ENCODE measurements around the gene MEGF6. TPM values are rescaled to one million over a fixed set of nuclear protein-coding genes. Genes with fewer than 3 reads are reported as not detected.

MEGF6 gene
- total and polyA plus RNA-seq, 9 of the 15 experiments (the other 6 are each of a cell fraction or from before 2014, with no cell fraction given), result 0.03 to 1.7 (median 0.24) TPM; not detected in 3

GRCh38 chr1:3547055-3548005, 64.0 kb downstream of the MEGF6 start:
- peak; percentile 27 for ATAC-seq
- ChIA-PET POLR2A (interaction anchor here (0.9 kb wide), 1 partner anchor 10 kb away, joined by 7 read pairs; no protein-coding TSS in a partner anchor), CTCF (ENCODE audit: low intra/inter-chr PET ratio) (no interaction called here)

More at GRCh38 chr1:3547055-3548005, 64.0 kb downstream of the MEGF6 start:
- intact Hi-C loops (cut with micrococcal nuclease) (no loop called here), in situ Hi-C loops (cut with MboI) (no loop called here)
- Histone ChIP-seq H3K4me1 (replicated peaks in 1 of 2; ENCODE audit: control insufficient read depth in 2 of 2, insufficient read depth in 2 of 2, low read length in 2 of 2) (peaks cover 0 to 63% of the 10 kb centered on the region in 2 experiments; a peak in 1 of 5 replicates), H3K79me2 (ENCODE audit: control insufficient read depth, insufficient read depth, low read length) (no peaks in the 10 kb centered on the region), H2AFZ (ENCODE audit: low read depth, low read length) (no peak overlapping the region), H3K9me1 (ENCODE audit: control insufficient read depth, insufficient read depth, low read length) (no peaks in the 10 kb centered on the region), H3K9ac (ENCODE audit: insufficient read depth in 1 of 2, low read depth in 2 of 2, low read length in 2 of 2) (no peak overlapping the region; a peak in 1 of 4 replicates), H3K27ac (ENCODE audit: extremely low read depth, low read depth, low read length) (no peak overlapping the region), H3K27me3 (ENCODE audit: control insufficient read depth in 2 of 2, insufficient read depth in 2 of 2, low read length in 2 of 2) (peaks cover 49 to 87% of the 10 kb centered on the region in 2 experiments; a peak in 4 of 5 replicates), H4K20me1 (replicated peaks; ENCODE audit: control insufficient read depth, insufficient read depth, low read length) (peaks cover 57% of the 10 kb centered on the region), H3K4me3 (no peak overlapping the region), H3K4me2 (ENCODE audit: insufficient read depth, low read length) (no peak overlapping the region), H3K36me3 (ENCODE audit: control insufficient read depth, insufficient read depth, low read length) (no peaks in the 10 kb centered on the region), H3K9me3 (replicated peaks; ENCODE audit: control insufficient read depth, insufficient read depth, low read depth, low read length) (no peaks in the 10 kb centered on the region)
- BruUV-seq (replicated peaks), result no TSS peak
- FAIRE-seq, result no peak
- WGBS (ENCODE audit: insufficient coverage, low coverage, missing lambda C conversion rate), result 4% methylated on average over 35 of the region's 38 CpGs
- TF ChIP-seq, protein P1, sequence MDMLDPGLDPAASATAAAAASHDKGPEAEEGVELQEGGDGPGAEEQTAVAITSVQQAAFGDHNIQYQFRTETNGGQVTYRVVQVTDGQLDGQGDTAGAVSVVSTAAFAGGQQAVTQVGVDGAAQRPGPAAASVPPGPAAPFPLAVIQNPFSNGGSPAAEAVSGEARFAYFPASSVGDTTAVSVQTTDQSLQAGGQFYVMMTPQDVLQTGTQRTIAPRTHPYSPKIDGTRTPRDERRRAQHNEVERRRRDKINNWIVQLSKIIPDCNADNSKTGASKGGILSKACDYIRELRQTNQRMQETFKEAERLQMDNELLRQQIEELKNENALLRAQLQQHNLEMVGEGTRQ (CRISPR knock-in tag; IDR thresholded peaks at IDR 0.05), result peak; percentile 64
- TF ChIP-seq, protein P2, sequence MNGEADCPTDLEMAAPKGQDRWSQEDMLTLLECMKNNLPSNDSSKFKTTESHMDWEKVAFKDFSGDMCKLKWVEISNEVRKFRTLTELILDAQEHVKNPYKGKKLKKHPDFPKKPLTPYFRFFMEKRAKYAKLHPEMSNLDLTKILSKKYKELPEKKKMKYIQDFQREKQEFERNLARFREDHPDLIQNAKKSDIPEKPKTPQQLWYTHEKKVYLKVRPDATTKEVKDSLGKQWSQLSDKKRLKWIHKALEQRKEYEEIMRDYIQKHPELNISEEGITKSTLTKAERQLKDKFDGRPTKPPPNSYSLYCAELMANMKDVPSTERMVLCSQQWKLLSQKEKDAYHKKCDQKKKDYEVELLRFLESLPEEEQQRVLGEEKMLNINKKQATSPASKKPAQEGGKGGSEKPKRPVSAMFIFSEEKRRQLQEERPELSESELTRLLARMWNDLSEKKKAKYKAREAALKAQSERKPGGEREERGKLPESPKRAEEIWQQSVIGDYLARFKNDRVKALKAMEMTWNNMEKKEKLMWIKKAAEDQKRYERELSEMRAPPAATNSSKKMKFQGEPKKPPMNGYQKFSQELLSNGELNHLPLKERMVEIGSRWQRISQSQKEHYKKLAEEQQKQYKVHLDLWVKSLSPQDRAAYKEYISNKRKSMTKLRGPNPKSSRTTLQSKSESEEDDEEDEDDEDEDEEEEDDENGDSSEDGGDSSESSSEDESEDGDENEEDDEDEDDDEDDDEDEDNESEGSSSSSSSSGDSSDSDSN (IDR thresholded peaks at IDR 0.05; ENCODE audit: borderline replicate concordance in 1 of 2, low read depth in 2 of 2, low read length in 2 of 2), result peak in 1 of 2 experiments; percentile 62; a peak in 1 of 4 replicates
- TF ChIP-seq, protein P3, sequence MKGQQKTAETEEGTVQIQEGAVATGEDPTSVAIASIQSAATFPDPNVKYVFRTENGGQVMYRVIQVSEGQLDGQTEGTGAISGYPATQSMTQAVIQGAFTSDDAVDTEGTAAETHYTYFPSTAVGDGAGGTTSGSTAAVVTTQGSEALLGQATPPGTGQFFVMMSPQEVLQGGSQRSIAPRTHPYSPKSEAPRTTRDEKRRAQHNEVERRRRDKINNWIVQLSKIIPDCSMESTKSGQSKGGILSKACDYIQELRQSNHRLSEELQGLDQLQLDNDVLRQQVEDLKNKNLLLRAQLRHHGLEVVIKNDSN (CRISPR knock-in tag; IDR thresholded peaks at IDR 0.05), result peak; percentile 69
- TF ChIP-seq, protein P4, sequence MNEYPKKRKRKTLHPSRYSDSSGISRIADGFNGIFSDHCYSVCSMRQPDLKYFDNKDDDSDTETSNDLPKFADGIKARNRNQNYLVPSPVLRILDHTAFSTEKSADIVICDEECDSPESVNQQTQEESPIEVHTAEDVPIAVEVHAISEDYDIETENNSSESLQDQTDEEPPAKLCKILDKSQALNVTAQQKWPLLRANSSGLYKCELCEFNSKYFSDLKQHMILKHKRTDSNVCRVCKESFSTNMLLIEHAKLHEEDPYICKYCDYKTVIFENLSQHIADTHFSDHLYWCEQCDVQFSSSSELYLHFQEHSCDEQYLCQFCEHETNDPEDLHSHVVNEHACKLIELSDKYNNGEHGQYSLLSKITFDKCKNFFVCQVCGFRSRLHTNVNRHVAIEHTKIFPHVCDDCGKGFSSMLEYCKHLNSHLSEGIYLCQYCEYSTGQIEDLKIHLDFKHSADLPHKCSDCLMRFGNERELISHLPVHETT (CRISPR knock-in tag; conservative IDR thresholded peaks at IDR 0.05 in 1 of 2, IDR thresholded peaks at IDR 0.05 in 1 of 2), result no peak
- TF ChIP-seq RAD51 (IDR thresholded peaks at IDR 0.05; ENCODE audit: borderline replicate concordance, low read depth), result peak; percentile 47; the same call in 1 of the 2 replicates
- no peak for DNase-seq (ENCODE audit: extremely low read depth in 1 of 4, low spot score in 3 of 4)

Measured in K562 (cell line).